Kidney epithelial cell (primary cell): ENCODE measurements around the gene GPR141. TPM values are rescaled to one million over a fixed set of nuclear protein-coding genes. Genes with fewer than 3 reads are reported as not detected.
A peak's percentile ranks its signal among the peaks of the same experiment; 100 is the strongest.

Experiments
- DNase-seq: peaks from one replicate; pipeline ENCODE4 v3.0.0-alpha.2; 2010; ENCODE audit warnings: low read depth
- H3K27me3 ChIP-seq: 2 replicates; pipeline ENCODE4 v1.6.0; 2011; ENCODE audit warnings: low read length; ENCODE audit not compliant: control insufficient read depth, insufficient read depth
- H3K36me3 ChIP-seq: 2 replicates; pipeline ENCODE4 v1.5.1; 2011; ENCODE audit warnings: low read length; ENCODE audit not compliant: control insufficient read depth, insufficient read depth
- H3K4me3 ChIP-seq: 2 replicates; pipeline ENCODE4 v1.5.1; 2011; ENCODE audit warnings: low read depth, mild to moderate bottlenecking, control low read depth, low read length
- total RNA-seq: library from RNA; depleted of rRNA; stranded (reverse); fragments of >200 nt; gene quantifications from 2 replicates; pipeline ENCODE4 v1.2.3, GENCODE V29; 2015
- TF ChIP-seq, protein P1 (sequence below): IDR thresholded peaks from 2 replicates; pipeline ENCODE4 v1.5.1; 2011; ENCODE audit warnings: mild to moderate bottlenecking, moderate library complexity, low read length, control low read depth, inconsistent platforms; ENCODE audit not compliant: insufficient read depth, poor library complexity, severe bottlenecking

The GPR141 gene
- total RNA-seq, 1 donor from 2014 or later, result not detected

DNA sequence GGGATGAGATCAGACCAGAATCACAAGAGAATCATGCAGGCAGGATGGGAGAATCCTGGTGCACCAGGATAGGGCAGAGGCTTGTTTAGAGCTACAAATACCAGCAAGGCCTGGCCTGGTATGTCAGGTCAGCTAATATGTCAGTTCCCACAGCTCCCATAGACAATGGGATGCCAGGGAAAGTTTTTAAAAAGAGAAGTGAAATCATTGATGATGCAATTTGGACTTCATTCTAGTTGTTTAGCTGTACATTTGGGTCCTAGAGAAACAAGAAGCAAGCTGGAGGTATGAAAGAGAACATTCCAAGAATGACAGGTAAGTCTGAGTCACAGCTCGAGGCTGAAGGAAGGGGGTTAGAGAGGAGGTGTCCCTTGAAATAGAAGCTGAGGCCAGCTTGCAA lies 45.2 kb downstream of the GPR141 start:
- H3K27me3 ChIP-seq, result no peaks in the 10 kb centered on the region
- H3K4me3 ChIP-seq, result no peak overlapping the region
- no peaks in the 10 kb centered on the region for H3K36me3 ChIP-seq
- no peak for DNase-seq
- TF ChIP-seq, protein P1, sequence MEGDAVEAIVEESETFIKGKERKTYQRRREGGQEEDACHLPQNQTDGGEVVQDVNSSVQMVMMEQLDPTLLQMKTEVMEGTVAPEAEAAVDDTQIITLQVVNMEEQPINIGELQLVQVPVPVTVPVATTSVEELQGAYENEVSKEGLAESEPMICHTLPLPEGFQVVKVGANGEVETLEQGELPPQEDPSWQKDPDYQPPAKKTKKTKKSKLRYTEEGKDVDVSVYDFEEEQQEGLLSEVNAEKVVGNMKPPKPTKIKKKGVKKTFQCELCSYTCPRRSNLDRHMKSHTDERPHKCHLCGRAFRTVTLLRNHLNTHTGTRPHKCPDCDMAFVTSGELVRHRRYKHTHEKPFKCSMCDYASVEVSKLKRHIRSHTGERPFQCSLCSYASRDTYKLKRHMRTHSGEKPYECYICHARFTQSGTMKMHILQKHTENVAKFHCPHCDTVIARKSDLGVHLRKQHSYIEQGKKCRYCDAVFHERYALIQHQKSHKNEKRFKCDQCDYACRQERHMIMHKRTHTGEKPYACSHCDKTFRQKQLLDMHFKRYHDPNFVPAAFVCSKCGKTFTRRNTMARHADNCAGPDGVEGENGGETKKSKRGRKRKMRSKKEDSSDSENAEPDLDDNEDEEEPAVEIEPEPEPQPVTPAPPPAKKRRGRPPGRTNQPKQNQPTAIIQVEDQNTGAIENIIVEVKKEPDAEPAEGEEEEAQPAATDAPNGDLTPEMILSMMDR, result no peak

DNA sequence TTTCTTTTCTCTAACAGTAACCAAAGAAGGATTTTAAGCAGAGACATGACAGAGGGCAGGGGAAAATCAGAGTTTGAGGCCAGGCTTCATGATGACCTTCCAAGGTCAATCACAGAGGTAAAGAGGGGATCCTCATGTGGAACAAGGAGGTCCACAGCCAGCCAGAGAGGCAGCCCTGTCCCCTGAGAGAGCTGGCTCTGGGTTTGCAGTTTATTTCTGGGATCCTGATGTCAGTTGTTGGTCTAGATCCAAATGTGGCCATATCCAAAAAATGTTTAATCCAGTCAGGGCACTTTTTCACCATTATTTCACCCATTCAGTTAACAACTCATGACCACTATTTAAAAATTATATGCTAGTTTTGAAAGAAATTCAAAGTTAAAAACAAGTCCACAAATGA lies 45.6 kb downstream of the GPR141 start:
- no peak for DNase-seq
- H3K27me3 ChIP-seq, result no peaks in the 10 kb centered on the region
- no peak overlapping the region for H3K4me3 ChIP-seq
- TF ChIP-seq, protein P1, result no peak
- H3K36me3 ChIP-seq, result no peaks in the 10 kb centered on the region

DNA sequence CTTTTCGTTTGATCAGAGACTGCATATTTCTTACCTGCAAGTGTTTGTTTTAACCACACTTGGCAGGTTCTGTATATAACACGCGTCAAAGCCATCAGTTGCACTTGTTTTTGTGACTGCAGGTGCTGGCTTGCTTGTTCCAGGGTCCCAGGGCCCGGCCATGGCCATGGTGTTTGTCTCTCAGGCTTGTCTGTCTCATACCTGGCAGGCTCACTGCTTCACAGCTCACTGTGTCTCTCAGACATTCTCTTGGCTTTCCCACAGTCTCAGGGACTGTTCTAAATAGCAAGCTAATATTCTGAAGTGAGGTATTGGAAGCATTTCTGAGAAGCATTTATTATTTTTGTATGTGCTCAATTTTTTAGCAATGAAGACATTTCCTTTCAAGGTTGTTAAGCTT lies 46.9 kb downstream of the GPR141 start:
- no peak for DNase-seq
- no peaks in the 10 kb centered on the region for H3K27me3 ChIP-seq
- TF ChIP-seq, protein P1, result no peak

DNA sequence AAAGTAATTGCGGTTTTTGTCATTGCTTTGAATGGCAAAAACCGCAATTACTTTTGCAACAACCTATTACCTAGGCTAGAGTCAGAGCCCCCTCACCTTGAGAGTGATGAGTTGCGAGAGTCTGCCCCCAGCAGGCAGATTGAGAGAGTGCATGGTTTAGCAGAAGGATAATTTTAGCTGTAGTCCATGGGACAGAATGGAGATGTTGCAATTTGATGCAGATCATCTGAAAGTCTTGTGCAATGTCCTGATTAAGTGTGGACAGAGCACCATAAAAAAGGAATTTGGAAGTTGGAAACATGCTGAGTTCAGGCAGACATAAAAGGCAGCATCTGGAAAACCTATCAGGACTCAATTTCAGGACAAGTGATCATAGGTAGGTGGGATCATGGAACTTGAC lies 48.7 kb downstream of the GPR141 start:
- TF ChIP-seq, protein P1, result peak; percentile 40
- H3K27me3 ChIP-seq, result no peaks in the 10 kb centered on the region
- no peak overlapping the region for H3K4me3 ChIP-seq
- no peaks in the 10 kb centered on the region for H3K36me3 ChIP-seq
- no peak for DNase-seq

More for the DNA sequence above, 46.9 kb downstream of the GPR141 start:
- no peaks in the 10 kb centered on the region for H3K36me3 ChIP-seq
- no peak overlapping the region for H3K4me3 ChIP-seq

DNA sequence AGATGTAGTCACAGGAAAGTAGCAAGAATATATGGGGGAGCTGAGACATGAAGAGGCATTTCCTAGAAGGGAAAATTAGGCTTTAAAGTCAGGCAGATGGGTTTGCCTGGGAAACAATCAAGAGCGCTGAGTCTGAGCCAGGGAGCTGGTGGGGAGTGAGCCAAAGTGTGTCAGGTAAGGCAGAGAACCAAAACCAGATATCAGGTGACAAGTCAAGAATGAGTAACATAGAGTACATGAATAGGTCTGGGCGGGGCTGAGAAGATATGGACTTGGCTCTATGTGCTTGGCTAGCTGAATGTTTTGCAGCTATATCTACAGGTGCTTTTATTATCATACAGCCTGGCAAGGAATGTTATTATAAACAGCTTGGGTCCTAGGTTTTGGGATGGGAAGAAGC lies 49.3 kb downstream of the GPR141 start:
- Histone ChIP-seq H3K27me3 (no peaks in the 10 kb centered on the region), H3K4me3 (no peak overlapping the region), H3K36me3 (no peaks in the 10 kb centered on the region)
- TF ChIP-seq, protein P1, result no peak
- no peak for DNase-seq

GRCh38 chr7:37735196-37735595 lies 51.6 kb downstream of the GPR141 start:
- no peaks in the 10 kb centered on the region for H3K36me3 ChIP-seq
- H3K4me3 ChIP-seq, result no peak overlapping the region
- TF ChIP-seq, protein P1, result no peak
- H3K27me3 ChIP-seq, result no peaks in the 10 kb centered on the region
- no peak for DNase-seq
